GM13976 (cell line): ENCODE measurements around the gene WRAP73.

Experiments
- DNase-seq: peaks from one replicate; pipeline ENCODE4 v3.0.0; 2012; ENCODE audit warnings: low spot score
- in situ Hi-C: fragments of 300-500 bp; cut with MboI; formaldehyde crosslinking; loops from one replicate; pipeline ENCODE4 v1.12.0; 2022; ENCODE audit warnings: low sequenced_read_pairs, mixed read lengths, inconsistent platforms; ENCODE audit not compliant: unreplicated experiment
- TF ChIP-seq, protein P1 (sequence below): IDR thresholded peaks from 2 replicates; pipeline ENCODE4 v1.5.1; 2012; ENCODE audit warnings: borderline replicate concordance, mild to moderate bottlenecking; ENCODE audit not compliant: insufficient read depth; ENCODE audit errors: extremely low read depth, missing control alignments, control extremely low read depth

The WRAP73 gene

GRCh38 chr1:3596663-3597598 is 53.0 kb downstream of the WRAP73 start:
- TF ChIP-seq, protein P1, sequence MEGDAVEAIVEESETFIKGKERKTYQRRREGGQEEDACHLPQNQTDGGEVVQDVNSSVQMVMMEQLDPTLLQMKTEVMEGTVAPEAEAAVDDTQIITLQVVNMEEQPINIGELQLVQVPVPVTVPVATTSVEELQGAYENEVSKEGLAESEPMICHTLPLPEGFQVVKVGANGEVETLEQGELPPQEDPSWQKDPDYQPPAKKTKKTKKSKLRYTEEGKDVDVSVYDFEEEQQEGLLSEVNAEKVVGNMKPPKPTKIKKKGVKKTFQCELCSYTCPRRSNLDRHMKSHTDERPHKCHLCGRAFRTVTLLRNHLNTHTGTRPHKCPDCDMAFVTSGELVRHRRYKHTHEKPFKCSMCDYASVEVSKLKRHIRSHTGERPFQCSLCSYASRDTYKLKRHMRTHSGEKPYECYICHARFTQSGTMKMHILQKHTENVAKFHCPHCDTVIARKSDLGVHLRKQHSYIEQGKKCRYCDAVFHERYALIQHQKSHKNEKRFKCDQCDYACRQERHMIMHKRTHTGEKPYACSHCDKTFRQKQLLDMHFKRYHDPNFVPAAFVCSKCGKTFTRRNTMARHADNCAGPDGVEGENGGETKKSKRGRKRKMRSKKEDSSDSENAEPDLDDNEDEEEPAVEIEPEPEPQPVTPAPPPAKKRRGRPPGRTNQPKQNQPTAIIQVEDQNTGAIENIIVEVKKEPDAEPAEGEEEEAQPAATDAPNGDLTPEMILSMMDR: no peak
- in situ Hi-C loops: no loop called here
- DNase-seq: no peak

GRCh38 chr1:3595949-3596348 is 54.0 kb downstream of the WRAP73 start:
- DNase-seq: no peak
- TF ChIP-seq, protein P1: no peak
- in situ Hi-C loops: no loop called here

DNA sequence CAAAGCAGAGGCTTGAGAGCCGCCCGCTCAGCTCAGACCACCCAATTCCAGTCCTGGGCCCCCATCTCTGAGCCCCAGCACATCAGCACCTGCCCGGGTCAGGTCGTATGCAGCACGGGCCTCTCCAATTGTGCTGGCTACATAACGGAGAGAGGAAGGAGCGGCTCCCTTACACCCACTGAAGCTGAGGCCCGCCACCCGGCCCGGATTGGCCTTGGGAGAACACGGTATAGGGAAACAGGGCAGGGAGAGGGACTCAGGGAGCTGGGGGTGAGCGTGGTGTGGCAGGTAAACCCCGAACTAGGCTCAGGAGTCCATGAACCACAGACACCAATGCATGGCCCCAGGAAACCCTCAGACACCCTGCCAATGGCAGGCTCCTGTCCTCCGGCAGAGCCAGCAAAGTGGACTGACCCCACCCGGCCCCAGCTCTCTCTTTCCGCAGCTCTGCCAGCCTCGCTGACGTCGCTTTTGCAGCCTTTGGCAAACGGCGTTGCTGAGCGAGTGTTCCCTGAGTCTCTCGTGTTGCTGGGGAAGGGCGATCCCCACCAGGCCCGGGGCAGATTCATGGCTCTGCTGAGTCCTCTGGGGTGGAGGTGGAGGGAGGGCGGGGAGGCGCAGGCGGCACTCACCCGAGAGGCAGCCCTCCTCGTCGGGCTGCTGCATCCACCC is 55.1 kb downstream of the WRAP73 start:
- in situ Hi-C loops: no loop called here
- DNase-seq: no peak
- TF ChIP-seq, protein P1: no peak

- in situ Hi-C loops: no loop called here
- DNase-seq: no peak
- TF ChIP-seq, protein P1: no peak
Observed at GRCh38 chr1:3593745-3594144, 56.2 kb downstream of the WRAP73 start.

DNA sequence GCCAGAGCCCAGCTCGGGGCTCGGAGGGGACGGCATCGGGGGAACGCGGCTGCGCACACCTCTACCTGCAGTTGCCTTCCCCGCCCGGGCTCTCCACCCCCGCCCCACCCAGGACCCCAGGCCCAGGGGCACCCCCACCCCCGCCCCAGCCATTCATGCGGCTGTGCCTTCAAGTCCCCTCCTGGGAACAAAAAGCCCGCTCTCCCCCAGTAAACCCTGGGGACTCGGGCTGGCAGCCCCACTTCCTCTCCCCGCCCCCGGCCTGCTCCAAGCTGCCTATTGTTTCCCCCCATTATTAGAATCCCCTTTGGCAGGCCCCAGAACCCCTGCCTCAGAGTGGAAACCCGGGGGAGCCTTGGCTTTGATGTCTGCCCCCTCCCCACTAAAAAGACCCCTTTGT is 56.6 kb downstream of the WRAP73 start:
- in situ Hi-C loops: no loop called here
- no peak for DNase-seq
- TF ChIP-seq, protein P1: no peak

DNA sequence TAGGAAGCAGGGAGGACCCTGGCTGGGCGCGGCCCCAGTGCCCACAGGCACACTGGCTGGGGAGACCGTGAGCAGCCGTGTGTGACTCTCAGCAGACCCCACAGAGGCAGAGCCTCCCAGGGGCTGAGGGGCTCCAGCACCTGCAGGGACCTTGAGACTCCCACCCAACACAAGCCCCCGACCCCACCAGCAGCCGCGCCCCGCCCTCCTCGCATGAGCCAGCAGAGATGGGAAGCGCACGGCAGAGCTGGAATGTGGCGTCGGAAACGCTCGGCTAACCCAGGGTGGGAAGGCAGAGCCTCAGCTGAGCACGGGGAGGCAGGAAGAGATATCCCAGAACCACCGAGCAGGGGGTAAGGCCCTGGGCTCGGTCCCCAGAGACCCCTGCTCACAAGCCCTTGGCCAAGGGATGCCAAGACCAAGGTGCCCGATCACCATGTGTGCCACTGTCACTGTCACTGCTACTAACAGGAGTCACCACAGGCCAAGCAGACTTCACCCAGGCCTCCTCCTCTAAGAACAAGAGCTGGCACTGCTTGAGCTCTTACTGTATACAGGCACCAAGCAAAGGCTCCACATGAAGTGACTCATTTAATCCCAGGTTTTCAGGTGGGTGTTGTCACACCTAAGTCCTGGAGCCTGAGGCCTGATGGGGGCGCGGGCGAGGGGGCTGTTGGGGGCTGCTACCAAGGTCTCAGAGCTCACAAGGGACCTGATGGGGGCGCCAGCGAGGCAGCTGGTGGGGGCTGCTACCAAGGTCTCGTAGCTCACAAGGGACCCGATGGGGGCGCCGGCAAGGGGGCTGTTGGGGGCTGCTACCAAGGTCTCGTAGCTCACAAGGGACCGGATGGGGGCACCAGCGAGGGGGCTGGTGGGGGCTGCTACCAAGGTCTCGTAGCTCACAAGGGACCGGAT is 58.7 kb downstream of the WRAP73 start:
- TF ChIP-seq, protein P1: no peak
- DNase-seq: no peak
- in situ Hi-C loops: no loop called here
